Astrocyte of the cerebellum (primary cell): Measurements from ENCODE around the gene SLC39A6.
"Not testable (repeated sequence)": the region's sequence is repeated elsewhere in the genome, so short reads cannot be mapped to it uniquely, and the experiment has no call there.

Experiments
- DNase-seq: peaks from one replicate; pipeline ENCODE4 v3.0.0-alpha.2; 2011; ENCODE audit warnings: low read depth
- H3K4me3 ChIP-seq: 2 replicates; pipeline ENCODE4 v1.5.1; 2011; ENCODE audit warnings: mild to moderate bottlenecking, low read depth, low read length, moderate library complexity
- in situ Hi-C: cut with HindIII; loops from 2 replicates; pipeline ENCODE4 v1.10.0; 2017; ENCODE audit warnings: low sequenced_read_pairs
- TF ChIP-seq, protein P1 (sequence below): IDR thresholded peaks from 2 replicates; pipeline ENCODE4 v1.5.1; 2012; ENCODE audit warnings: low read length, low read depth, moderate library complexity, mild to moderate bottlenecking; ENCODE audit errors: missing control alignments

Gene SLC39A6

DNA sequence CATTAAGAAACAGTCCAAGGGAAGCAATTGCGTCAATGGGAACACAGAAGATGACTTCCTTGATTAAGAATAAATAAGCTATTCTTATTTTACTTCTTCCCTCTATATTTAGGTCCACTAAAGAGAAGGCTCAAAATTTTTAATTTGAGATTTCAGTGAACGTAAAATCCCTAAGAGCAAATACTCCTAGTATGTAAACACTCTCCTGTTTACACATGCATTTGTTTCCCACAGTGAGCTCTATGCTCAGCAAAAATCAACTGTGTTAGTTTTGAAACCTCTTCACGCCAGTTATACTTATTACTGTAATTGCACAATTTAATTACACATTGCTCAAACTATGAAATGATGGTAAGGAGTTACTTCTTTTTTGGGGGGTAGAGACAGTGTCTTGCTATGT, 8.8 kb downstream of the SLC39A6 start:
- in situ Hi-C loops = no loop called here
- no peak for DNase-seq

DNA sequence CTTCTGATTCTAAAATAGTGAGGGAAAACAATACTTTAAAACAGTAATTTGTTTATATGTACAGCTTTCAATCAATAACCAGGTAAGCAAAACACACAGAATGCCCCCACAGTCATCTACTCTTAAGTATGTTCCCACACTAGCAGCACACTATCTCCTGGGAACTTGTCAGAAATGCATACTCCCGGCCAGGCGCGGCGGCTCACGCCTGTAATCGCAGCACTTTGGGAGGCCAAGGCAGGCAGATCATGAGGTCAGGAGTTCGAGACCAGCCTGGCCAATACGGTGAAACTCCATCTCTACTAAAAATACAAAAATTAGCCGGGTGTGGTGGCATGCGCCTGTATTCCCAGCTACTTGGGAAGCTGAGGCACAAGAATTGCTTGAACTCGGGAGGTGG, 12.4 kb downstream of the SLC39A6 start:
- H3K4me3 ChIP-seq, in situ Hi-C loops, DNase-seq: not testable (repeated sequence)

More for the DNA sequence above, 8.8 kb downstream of the SLC39A6 start:
- H3K4me3 ChIP-seq = no peak overlapping the region
- TF ChIP-seq, protein P1, sequence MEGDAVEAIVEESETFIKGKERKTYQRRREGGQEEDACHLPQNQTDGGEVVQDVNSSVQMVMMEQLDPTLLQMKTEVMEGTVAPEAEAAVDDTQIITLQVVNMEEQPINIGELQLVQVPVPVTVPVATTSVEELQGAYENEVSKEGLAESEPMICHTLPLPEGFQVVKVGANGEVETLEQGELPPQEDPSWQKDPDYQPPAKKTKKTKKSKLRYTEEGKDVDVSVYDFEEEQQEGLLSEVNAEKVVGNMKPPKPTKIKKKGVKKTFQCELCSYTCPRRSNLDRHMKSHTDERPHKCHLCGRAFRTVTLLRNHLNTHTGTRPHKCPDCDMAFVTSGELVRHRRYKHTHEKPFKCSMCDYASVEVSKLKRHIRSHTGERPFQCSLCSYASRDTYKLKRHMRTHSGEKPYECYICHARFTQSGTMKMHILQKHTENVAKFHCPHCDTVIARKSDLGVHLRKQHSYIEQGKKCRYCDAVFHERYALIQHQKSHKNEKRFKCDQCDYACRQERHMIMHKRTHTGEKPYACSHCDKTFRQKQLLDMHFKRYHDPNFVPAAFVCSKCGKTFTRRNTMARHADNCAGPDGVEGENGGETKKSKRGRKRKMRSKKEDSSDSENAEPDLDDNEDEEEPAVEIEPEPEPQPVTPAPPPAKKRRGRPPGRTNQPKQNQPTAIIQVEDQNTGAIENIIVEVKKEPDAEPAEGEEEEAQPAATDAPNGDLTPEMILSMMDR = no peak

DNA sequence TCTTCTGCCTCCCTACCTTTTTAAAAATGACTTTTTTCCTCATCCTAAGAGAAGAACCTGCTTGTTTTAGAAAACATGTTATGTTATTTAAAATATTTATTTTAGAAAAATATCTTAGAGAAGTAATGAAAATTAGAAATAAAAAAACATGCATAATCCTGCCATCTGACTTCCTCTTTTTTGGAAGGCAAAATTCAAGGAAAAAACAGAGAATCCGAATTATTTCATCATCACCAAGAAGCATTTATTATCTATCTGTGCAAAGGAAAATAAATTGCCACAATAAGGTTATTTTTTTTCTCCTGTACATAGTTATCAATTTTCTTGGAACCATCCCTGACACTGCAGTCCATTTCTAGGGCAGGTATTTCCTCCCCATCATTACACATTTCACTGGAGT, 14.4 kb downstream of the SLC39A6 start:
- in situ Hi-C loops = no loop called here
- TF ChIP-seq, protein P1 = no peak
- no peak overlapping the region for H3K4me3 ChIP-seq
- no peak for DNase-seq

DNA sequence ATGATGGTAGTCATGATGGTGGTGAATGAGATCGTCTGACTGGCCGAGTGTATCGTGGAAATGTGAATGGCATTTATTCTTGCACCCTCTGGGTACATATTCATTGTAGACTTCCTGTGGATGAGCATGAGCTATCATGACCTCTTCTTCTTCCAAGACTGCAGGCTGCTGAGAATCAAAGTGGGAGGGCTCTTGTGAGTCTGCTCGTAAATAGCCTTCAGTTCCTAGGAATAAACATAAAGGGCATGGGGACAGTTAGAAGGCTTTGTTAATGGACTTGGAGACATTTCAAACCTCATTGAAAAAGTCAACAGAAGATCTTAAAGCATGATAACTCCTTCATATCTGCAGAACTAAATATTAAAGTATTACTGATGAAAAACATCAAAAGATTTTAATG, 14.9 kb downstream of the SLC39A6 start:
- TF ChIP-seq, protein P1 = no peak
- in situ Hi-C loops = no loop called here
- no peak overlapping the region for H3K4me3 ChIP-seq
- DNase-seq = no peak

DNA sequence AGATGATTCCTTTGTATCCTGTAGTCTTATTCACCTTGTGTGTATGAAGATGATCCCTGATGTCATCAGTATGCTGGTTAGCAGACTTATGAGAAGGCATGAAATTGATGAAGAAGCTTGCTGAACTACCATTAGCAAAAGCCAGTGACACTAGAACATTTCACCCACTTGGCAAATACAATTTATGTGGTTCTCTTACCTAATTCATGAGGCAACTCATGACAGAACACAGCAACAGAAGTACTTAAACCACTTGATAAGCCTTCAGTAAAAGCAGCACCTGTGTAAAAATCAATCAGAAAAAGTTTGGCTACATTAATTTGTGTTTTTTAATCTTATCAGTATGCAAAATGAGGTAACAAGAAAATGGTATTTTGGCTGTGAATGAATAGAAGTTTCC, 16.8 kb downstream of the SLC39A6 start:
- TF ChIP-seq, protein P1 = no peak
- no peak for DNase-seq
- H3K4me3 ChIP-seq = no peak overlapping the region
- in situ Hi-C loops = no loop called here

DNA sequence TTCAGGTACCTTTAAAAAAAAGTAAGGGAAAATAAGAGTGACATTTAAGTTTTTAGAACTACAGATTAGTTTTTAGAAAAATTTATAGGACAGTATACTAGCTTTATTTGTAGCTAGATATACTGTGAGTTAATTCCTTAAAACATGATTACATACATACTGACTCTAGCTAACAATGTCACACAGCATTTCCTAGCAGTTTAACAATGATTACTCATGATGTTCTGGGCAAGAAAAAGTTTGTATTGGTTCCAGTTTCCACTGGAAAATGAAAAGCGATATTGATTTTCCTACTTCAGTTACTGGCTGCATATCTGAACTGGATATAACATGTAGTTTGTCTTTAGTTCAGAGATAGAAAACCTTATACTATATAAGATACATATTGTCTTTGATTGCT, 19.4 kb downstream of the SLC39A6 start:
- in situ Hi-C loops = no loop called here
- DNase-seq = no peak
- TF ChIP-seq, protein P1 = no peak
- H3K4me3 ChIP-seq = no peak overlapping the region

DNA sequence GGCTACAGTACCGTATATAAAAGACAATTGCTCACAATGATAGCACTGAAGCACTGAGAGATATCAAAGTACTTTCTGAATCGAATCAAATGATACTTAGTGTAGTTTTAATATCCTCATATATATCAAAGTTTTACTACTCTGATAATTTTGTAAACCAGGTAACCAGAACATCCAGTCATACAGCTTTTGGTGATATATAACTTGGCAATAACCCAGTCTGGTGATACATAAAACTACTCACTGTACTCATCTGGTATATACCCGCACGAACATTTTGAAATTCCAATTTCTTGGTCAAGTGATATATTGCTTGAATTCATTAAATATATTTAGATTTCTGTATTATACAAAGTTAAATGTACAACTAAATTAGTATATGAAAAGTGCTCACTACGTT, 20.5 kb downstream of the SLC39A6 start:
- in situ Hi-C loops = no loop called here
- no peak for DNase-seq
- no peak overlapping the region for H3K4me3 ChIP-seq
- TF ChIP-seq, protein P1 = no peak
